IPS-15b (cell line): ENCODE data around the gene GIT2.
"Not testable (repeated sequence)": the region's sequence is repeated elsewhere in the genome, so short reads cannot be mapped to it uniquely, and the experiment has no call there.

Experiments used
- H3K27me3 ChIP-seq: one replicate; pipeline ENCODE4 v1.6.1; 2013; ENCODE audit warnings: low read length; ENCODE audit not compliant: control insufficient read depth, insufficient read depth
- H3K36me3 ChIP-seq: one replicate; pipeline ENCODE4 v1.6.1; 2013; ENCODE audit warnings: low read length; ENCODE audit not compliant: control insufficient read depth, insufficient read depth
- H3K4me1 ChIP-seq: one replicate; pipeline ENCODE4 v1.6.1; 2013; ENCODE audit warnings: mild to moderate bottlenecking, low read length; ENCODE audit not compliant: control insufficient read depth, insufficient read depth
- H3K4me3 ChIP-seq: one replicate; pipeline ENCODE4 v1.5.1; 2013; ENCODE audit warnings: low read depth, low read length
- H3K9ac ChIP-seq: one replicate; pipeline ENCODE4 v1.6.1; 2013; ENCODE audit warnings: low read depth, mild to moderate bottlenecking, low read length
- H3K9me3 ChIP-seq: one replicate; pipeline ENCODE4 v1.6.1; 2013; ENCODE audit warnings: mild to moderate bottlenecking, low read length; ENCODE audit not compliant: control insufficient read depth, insufficient read depth

The GIT2 gene

DNA sequence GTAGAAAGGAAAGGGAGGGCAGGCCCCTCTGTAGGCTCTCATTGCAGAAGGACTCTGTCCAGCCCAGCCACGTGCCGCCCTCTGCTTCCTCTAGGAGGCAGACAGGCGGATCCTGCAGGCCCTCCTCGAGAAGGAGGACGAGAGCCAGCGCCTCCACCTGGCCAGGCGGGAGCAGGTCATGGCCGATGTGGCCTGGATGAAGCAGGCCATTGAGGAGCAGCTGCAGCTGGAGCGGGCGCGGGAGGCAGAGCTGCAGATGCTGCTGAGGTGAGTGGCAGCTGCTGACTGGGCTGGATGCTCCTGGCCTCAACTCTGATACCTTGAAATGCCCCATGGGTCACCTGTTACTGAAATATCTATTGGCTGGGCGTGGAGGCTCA, 85.2 kb downstream of the GIT2 start:
- Histone ChIP-seq H3K36me3 (peaks cover 5% of the 10 kb centered on the region), H3K9ac (no peak overlapping the region), H3K4me1 (no peaks in the 10 kb centered on the region), H3K4me3 (no peak overlapping the region), H3K9me3 (no peaks in the 10 kb centered on the region), H3K27me3 (peaks cover 7% of the 10 kb centered on the region)

DNA sequence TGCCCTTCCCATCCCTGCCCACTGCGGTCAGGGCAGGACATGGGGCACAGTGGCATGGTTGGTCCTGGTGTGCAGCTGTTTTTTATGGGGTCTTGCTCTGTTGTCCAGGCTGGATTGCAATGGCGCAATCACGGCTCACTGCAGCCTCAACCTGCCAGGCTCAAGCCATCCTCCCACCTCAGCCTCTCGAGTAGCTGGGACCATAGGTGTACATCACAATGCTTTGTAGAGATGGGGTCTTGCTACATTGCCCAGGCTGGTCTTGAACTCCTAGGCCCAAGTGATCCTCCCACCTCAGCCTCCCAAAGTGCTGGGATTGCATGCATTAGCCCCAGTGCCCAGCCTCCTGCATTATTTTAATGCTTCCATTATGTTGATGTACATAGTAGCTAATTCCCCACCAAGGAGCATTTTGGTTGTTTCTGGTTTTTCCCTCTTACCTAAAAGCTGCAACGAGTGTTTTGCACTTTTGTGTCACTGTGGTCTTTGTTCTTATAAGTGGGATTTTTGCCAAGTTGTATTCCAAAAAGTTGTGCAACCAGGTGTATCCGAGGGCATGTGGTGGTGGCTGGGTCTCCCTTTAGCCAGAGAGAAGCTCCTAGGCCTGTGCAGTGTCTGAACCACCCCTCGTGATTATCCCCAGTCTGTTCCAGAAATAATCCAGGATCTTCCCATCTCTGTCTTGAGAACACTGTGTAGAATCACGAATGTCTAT, 85.8 kb downstream of the GIT2 start:
- no peak overlapping the region for H3K4me3 ChIP-seq
- no peaks in the 10 kb centered on the region for H3K4me1 ChIP-seq
- H3K9ac ChIP-seq: no peak overlapping the region
- H3K9me3 ChIP-seq: no peaks in the 10 kb centered on the region
- peaks cover 4% of the 10 kb centered on the region for H3K36me3 ChIP-seq
- peaks cover 10% of the 10 kb centered on the region for H3K27me3 ChIP-seq

DNA sequence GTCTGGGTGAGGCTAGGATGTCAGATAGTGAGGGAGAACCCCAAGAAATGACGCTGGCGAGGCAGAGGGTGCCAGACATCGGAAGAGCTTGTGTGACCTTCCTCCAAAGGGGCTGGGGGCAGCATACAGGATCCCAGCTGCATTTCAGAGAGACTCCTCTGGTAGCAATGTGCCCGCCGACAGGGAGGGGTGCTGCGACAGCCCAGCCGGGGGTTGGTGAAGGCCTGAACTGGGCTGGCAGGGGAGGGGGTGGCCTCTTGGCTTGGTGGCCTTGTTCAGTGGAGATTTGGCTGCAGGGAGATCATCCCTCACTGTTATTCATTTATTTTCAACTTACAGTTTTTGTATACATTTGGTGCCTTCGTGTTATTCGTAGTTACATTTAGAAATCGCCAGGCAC, 90.9 kb downstream of the GIT2 start:
- Histone ChIP-seq H3K36me3 (no peaks in the 10 kb centered on the region), H3K4me3 (no peak overlapping the region), H3K27me3 (peaks cover 55% of the 10 kb centered on the region), H3K4me1 (no peaks in the 10 kb centered on the region), H3K9me3 (no peaks in the 10 kb centered on the region), H3K9ac (no peak overlapping the region)

DNA sequence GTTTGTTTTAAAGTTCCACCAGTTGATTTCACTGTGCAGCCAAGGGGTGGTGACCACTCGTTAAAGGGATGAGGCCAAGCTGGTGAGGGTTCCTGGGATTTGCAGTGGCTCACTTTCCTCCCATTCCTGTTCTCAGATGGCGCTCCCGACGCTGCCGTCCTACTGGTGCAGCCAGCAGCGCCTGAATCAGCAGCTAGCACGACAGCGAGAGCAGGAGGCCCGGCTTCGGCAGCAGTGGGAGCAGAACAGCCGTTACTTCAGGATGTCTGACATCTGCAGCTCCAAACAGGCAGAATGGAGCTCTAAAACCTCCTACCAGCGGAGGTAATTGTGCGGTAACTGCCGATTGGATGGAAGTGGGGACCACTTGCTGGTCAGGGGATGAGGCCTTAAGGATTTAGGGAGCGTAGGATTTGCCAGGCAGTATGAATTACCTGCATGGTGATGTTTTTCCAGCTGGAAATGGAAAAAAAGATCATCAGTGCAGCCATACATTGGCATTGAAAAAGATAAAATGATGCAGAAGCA, 93.2 kb downstream of the GIT2 start:
- Histone ChIP-seq H3K9me3 (no peaks in the 10 kb centered on the region), H3K4me1 (no peaks in the 10 kb centered on the region), H3K27me3 (peaks cover 75% of the 10 kb centered on the region), H3K4me3 (no peak overlapping the region), H3K9ac (no peak overlapping the region), H3K36me3 (no peaks in the 10 kb centered on the region)

DNA sequence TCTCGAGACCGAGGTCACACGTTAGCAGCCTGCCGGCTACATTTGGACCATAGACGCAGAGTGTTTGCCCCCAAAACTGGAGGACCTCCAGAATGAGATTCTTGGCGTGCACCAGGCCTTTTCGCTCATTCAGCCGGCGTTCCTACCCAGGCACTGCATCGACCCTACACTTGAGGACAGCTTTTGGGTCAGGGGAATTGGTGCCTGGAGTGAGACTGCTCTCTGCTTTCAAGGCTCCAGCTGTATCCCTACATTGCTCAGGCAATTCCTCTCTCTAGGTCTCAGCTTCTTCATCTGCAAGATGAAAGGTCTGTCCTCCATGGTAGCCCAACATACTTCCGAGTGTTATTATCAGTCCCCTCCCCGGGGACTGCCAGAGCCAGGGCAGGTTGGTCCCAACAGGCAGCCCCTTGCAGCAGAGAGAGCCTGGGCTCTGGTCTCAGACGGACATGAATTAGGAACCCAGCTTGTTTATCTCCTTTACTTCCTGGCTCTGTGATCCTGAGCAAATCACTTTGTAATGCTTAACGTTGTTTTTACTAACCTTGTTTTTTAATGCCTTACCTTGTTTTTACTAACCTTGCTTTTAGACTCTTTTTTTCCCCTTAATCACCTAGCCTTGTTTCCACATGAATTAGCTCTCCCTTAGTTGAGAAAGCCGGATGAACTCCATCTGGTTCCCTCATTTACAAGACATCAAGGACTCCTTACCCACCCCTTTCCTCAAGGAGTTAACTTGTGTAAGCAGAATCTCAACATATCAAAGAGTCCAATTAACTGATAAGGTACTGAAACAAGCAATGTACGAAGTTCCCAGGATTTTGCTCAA, 95.2 kb downstream of the GIT2 start:
- Histone ChIP-seq H3K4me1 (no peaks in the 10 kb centered on the region), H3K9ac (peak overlapping the region; percentile 47), H3K36me3 (no peaks in the 10 kb centered on the region), H3K9me3 (no peaks in the 10 kb centered on the region), H3K4me3 (peak overlapping the region; percentile 49), H3K27me3 (peaks cover 90% of the 10 kb centered on the region)

DNA sequence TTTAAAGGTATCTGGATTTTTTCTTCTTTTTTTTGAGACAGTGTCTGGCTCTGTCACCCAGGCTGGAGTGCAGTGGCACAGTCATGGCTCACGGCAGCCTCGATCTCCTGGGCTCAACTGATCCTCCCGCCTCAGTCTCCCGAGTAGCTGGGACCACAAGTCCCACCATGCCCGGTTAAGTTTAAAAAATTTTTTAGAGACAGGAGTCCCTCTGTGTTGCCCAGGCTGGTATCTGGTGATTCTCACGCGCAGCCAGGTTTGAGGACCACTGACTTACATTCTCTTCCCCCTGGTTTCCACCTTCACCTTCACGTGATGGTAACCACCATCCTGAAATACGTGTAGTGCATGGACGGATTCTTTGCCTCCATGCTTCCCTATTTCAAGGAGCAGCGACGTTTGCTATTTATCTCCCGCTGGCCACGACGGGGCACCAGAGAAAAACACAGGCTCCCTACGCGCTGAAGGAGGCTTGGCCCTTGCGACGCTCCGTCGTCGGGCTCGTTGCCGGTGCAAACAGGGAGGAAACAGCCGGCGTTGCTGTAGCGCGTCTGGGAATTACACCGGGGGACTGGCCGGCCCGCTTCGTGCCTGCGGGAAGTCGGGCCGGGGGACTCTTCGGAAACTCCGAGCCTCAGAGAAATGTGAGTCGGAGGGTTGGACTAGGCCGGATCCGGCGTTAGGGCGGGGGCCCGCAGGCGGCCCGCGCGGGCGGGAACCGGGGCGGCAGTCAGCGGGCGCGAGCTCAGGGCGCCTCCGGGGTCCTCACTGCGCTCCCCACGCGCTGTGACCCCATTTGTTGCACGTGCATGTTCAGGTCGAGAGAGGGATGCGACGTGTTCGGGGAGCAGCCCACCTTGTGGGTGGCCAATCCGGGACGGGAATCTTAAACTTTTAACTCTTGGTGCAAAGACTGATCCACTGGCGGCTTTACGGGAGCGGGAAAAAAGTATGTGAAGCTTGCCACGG, 96.1 kb downstream of the GIT2 start, which contains the start of gene TCHP:
TSS of gene TCHP (plus strand) at position 492 of the 969 bp plus-strand sequence. CDS start 2,753 bp downstream, outside the sequence.
- H3K36me3 ChIP-seq: no peaks in the 10 kb centered on the region
- no peaks in the 10 kb centered on the region for H3K4me1 ChIP-seq
- no peaks in the 10 kb centered on the region for H3K9me3 ChIP-seq
- peak within 1 kb of the TSS; percentile 49 for H3K4me3 ChIP-seq
- peak within 1 kb of the TSS; percentile 47 for H3K9ac ChIP-seq
- peaks cover 90% of the 10 kb centered on the region for H3K27me3 ChIP-seq

DNA sequence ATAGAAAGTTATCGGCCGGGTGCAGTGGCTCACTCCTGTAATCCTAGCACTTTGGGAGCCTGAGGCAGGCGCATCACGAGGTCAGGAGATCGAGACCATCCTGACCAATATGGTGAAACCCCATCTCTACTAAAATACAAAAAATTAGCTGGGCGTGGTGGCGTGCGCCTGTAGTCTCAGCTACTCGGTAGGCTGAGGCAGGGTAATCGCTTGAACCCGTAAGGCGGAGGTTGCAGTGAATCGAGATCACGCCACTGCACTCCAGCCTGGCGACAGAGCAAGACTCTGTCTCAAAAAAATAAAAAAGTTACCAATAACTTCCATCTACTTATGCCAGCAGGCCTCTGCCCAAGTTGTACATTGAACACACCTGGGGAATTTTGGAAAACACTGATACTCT, 96.8 kb downstream of the GIT2 start:
- not testable (repeated sequence) for H3K9me3 ChIP-seq, H3K4me1 ChIP-seq, H3K36me3 ChIP-seq, H3K9ac ChIP-seq
- peak overlapping the region; percentile 49 for H3K4me3 ChIP-seq
- H3K27me3 ChIP-seq: peaks cover 83% of the 10 kb centered on the region

DNA sequence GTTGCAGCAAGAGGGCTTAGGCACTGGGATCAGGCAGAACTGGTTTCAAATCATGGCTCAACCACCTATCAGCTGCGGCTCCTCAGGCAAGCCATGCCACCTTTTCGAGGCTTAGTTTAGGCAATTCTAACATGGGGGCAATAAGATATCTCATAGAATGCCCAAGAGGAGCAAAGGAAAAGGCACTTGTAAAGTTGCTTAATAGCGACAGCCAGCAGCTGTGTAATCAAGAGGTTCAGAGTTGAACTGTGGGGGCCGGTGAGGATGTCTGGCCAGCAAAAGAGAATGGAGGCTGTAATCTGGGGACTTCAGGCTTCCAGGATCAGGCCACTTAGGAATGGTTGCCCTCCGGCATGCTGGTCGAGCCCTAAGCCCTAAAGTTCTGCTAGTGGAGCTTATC, 99.1 kb downstream of the GIT2 start:
- no peak overlapping the region for H3K9ac ChIP-seq
- peaks cover 67% of the 10 kb centered on the region for H3K27me3 ChIP-seq
- no peaks in the 10 kb centered on the region for H3K4me1 ChIP-seq

DNA sequence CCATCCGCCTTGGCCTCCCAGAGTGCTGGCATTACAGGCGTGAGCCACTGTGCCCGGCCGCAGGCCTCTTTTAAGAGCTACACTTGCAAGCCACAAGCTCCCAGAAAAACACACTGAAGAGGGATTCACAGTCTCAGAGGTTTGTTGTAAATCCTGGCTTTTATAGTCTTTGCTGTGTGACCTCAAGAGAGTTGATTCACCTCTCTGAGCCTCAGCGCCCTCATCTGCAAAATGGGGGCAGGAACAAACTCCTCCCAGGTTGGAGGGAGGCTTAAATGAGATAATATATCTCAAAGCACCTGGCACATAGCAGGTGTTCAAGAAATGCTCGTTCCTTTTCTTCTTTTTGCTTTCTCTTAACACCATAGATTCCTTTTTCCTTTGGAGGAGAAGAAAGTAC, 100.0 kb downstream of the GIT2 start:
- Histone ChIP-seq H3K9ac (no peak overlapping the region), H3K4me1 (no peaks in the 10 kb centered on the region), H3K27me3 (peaks cover 61% of the 10 kb centered on the region), H3K9me3 (no peaks in the 10 kb centered on the region), H3K36me3 (no peaks in the 10 kb centered on the region), H3K4me3 (no peak overlapping the region)

More for the DNA sequence above, 99.1 kb downstream of the GIT2 start:
- Histone ChIP-seq H3K36me3 (no peaks in the 10 kb centered on the region), H3K4me3 (no peak overlapping the region), H3K9me3 (no peaks in the 10 kb centered on the region)

DNA sequence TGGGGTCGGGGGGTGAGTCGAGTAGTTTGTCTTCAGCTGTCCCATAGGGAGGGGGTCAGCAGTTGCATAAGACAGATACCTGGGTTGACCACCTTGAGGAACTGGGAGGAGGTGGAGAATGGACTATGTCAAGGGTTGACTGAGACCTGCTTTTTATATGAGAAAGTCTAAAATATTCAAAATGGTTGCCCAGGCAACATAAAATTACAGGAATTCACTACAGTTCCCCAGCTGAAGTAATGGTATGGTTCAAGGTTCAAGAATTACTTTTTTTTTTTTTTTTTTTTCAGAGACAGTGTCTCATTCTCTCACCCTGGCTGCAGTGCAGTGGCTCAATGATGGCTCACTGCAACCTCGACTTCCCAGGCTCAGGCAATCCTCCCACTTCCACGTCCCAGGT, 101.2 kb downstream of the GIT2 start:
- Histone ChIP-seq H3K36me3 (no peaks in the 10 kb centered on the region), H3K4me3 (no peak overlapping the region), H3K9me3 (no peaks in the 10 kb centered on the region), H3K27me3 (peaks cover 57% of the 10 kb centered on the region), H3K9ac (no peak overlapping the region), H3K4me1 (no peaks in the 10 kb centered on the region)

DNA sequence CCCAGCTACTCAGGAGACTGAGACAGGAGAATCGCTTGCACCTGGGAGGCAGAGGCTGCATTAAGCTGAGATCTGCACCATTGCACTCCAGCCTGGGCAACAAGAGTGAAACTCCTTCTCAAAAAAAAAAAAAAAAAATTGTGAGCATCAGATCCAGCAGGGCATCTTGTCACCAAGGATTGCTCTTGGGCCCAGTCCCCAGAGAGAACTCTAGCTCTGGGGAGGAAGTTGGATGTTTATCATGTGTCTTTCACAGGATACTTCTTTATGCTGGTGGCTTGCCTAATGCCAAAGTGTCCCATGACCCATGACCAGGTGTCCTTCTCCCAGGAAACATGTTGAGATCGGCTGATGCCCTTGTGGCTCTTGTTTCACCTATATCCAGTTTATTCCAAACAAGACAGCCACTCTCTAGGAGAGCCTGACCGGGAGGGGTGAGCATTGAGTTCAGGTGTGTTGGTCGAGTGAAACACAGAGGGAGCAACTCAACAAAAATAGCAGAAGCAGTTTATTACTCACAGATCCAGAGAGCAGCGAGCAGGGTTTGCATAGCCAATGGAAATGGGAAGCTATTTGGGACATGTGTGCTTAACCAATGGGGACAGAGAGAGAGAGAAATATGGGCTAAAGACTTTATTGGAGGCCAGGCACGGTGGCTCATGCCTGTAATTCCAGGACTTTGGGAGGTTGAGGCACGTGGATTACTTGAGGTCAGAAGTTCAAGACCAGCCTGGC, 102.7 kb downstream of the GIT2 start:
- no peaks in the 10 kb centered on the region for H3K4me1 ChIP-seq
- peaks cover 42% of the 10 kb centered on the region for H3K27me3 ChIP-seq

More for the DNA sequence above, 102.7 kb downstream of the GIT2 start:
- H3K4me3 ChIP-seq: no peak overlapping the region
- no peaks in the 10 kb centered on the region for H3K36me3 ChIP-seq
- H3K9ac ChIP-seq: no peak overlapping the region
- no peaks in the 10 kb centered on the region for H3K9me3 ChIP-seq
